GM12878 (cell line): ENCODE results near the gene GFOD2.
"Not testable (repeated sequence)": the region's sequence is repeated elsewhere in the genome, so short reads cannot be mapped to it uniquely, and the experiment has no call there.

Experiments
- BCLAF1 ChIP-seq: fragments of 450-650 bp; IDR thresholded peaks from 2 replicates; pipeline ENCODE4 v1.6.1; 2017; ENCODE audit warnings: antibody characterized with exemption, mild to moderate bottlenecking, moderate library complexity
- CUX1 ChIP-seq: IDR thresholded peaks from 2 replicates; pipeline ENCODE4 v1.6.1; 2012; ENCODE audit warnings: improper control_type of control experiment, low read depth, low read length; ENCODE audit not compliant: insufficient replicate concordance
- FOS ChIP-seq: IDR thresholded peaks from 3 replicates; pipeline ENCODE4 v1.6.1; 2011; ENCODE audit warnings: borderline replicate concordance; ENCODE audit not compliant: insufficient read length; ENCODE audit errors: extremely low read depth
- TF ChIP-seq, protein P1 (sequence below), 3 experiments: IDR thresholded peaks in 2 of 3; conservative IDR thresholded peaks in 1 of 3; 2 replicates each; pipeline ENCODE4 v1.5.1; 2011; ENCODE audit warnings: low read depth in 3 of 3, low read length in 3 of 3, mild to moderate bottlenecking in 3 of 3, control low read depth in 2 of 3, moderate library complexity in 2 of 3, inconsistent platforms in 1 of 3, mixed read lengths in 1 of 3; ENCODE audit not compliant: control insufficient read depth in 2 of 3, insufficient read depth in 1 of 3; ENCODE audit errors: extremely low read depth in 1 of 3

GRCh38 chr16:67693517-67694285 is 25.4 kb downstream of the GFOD2 start:
- TF ChIP-seq, protein P1, sequence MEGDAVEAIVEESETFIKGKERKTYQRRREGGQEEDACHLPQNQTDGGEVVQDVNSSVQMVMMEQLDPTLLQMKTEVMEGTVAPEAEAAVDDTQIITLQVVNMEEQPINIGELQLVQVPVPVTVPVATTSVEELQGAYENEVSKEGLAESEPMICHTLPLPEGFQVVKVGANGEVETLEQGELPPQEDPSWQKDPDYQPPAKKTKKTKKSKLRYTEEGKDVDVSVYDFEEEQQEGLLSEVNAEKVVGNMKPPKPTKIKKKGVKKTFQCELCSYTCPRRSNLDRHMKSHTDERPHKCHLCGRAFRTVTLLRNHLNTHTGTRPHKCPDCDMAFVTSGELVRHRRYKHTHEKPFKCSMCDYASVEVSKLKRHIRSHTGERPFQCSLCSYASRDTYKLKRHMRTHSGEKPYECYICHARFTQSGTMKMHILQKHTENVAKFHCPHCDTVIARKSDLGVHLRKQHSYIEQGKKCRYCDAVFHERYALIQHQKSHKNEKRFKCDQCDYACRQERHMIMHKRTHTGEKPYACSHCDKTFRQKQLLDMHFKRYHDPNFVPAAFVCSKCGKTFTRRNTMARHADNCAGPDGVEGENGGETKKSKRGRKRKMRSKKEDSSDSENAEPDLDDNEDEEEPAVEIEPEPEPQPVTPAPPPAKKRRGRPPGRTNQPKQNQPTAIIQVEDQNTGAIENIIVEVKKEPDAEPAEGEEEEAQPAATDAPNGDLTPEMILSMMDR (IDR thresholded peaks at IDR 0.05 in 2 of 3, conservative IDR thresholded peaks at IDR 0.05 in 1 of 3; ENCODE audit: control insufficient read depth in 2 of 3, extremely low read depth in 1 of 3, insufficient read depth in 1 of 3, low read depth in 3 of 3, low read length in 3 of 3) = not testable (repeated sequence)
- TF ChIP-seq BCLAF1, CUX1, FOS: not testable (repeated sequence)
